NOMO-1 (cell line): ENCODE results near the gene DAZAP1.
"Not testable (repeated sequence)": the region's sequence is repeated elsewhere in the genome, so short reads cannot be mapped to it uniquely, and the experiment has no call there.

Experiments used
- DNase-seq, 2 experiments: peaks; one replicate each; lab custom pipeline; 2025; ENCODE audit not compliant: unreplicated experiment in 2 of 2; lab: John Stamatoyannopoulos, UW

The DAZAP1 gene

DNA sequence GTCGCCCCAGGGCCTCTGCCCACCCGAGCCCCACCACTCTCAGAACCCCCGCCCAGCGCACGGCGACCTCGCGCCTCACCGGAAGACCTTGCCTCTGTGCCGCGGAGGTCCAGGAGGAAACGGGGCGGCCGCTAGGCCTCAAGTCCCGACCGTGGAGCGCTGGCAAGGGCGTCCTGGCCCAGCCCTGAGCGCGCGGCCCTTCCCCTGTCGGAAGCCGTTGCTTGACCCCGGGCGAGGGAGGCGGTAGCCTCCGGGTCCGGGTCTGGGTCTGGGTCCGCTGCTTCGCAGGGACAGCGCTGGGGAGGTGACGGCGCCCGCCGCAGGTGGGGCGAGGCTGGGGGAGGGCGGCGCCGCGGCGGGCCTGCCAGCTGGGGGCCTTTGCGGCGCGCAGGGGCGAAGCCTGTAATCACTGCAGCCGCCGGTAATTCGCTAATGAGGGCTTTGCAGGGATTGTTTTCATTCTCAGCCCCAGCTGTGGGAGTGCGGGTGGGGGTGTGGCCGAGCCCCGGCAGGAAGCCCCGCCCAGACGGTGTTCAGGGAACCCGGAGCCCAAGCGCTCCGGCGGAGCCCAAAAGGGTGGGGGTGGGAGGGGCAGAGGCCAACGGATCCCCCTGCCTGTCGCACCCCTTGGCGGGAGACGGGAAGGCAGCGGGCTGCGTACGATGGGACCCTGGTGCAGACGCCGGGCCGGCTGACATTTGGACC, 63.1 kb downstream of the DAZAP1 start:
- DNase-seq, result peak in 1 of 2 experiments; percentile 33

DNA sequence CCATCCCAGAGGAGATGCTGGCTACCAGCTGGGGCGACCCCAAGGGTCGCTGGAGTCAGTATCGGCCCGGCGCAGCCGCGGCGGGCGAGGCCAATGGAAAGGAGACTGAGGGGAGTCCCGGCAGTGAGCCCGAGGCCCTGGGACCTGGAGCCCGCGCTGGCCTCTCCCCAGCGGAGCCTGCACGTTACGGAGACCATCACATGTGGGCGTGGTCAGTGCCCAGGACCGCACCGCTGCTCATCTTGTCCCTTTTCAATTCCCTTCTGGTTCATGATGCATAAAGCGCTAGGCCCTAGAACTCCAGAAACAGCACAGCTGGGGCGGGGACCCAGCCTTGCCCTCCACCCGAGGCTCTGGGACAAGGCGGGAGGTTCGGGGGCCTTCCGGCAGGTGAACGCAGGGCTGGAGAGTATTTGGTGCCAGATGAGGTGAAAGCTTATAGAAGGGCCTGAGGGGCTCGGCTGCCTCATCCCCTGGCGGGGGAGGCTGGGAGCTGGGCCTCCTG, 63.7 kb downstream of the DAZAP1 start:
- DNase-seq, result peak in 1 of 2 experiments; percentile 12

- peak in 1 of 2 experiments; percentile 8 for DNase-seq
Measured at GRCh38 chr19:1471515-1472160, 64.3 kb downstream of the DAZAP1 start.

- no peak for DNase-seq
Measured at GRCh38 chr19:1472231-1473084, 65.1 kb downstream of the DAZAP1 start.

DNA sequence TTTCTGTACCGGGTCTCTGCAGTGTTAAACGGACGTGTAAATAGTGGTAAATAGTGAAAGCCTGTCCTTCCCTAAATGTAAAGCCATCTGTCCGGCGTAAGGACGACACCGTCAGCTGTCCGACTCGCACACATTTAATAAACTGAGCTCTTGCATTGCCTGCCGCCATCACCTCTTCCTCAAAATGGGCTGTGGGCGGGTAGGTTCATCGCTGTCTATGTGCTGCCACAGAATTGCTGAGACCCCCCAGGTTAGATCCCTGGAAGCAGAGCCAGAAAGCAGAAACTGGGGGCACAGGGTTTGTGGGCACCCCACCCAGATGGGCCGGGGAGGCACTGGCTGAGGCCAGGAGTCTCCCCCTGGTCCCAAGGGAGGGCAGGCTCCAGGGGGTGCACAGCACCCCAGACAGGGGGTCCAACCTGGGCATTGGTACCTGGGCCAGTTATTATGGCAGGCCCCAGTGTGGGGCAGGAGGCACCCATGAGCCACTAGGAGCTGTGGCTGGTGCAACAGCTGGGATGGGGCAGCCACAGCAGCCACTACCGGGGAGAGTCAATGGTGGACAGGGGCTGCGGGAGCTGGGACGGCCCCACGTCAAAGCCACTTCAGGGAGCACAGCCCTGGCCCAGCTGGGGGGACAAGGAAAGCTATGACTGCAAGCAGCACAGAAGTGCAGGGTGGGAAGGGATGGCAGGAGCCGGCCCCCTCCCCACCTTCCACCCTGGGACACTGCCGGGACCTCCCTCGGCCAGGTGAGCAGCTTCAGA, 65.9 kb downstream of the DAZAP1 start:
- no peak for DNase-seq

DNA sequence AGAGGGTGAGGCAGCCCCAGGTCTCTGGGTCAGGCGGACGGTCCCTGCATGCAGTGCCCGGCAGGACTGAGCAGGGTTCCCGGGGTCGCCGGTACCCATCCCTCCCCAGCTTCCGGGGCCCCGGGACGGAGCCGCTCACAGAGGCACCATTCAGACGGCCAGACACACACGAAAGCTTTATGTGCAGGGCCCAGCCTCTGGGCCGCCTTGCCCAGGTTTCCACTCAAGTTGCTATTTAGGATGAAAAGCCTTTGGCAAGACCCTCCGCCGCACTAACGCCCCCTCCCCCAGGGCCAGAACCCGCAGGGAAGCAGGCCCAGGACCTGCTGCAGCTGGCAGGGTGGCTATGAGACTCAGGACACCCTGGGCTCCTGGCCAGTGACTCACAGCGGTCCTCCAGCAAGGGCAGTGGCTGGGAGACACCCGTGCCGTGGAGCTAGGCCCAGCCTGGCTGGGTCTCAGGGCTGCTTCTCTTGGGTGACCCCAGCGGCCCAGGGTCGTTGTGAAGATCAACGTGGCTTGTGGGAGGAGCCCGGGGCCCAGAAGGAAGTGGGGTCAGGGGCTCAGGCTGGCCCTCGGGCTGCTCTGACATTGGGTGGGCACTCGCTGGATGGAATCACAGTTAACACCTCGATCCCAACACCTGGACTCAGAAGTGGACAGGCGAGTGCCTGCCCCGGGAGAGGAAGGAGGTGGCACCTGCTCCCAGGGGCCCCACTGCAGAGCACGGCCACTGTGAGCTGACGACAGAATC, 66.8 kb downstream of the DAZAP1 start:
- no peak for DNase-seq

DNA sequence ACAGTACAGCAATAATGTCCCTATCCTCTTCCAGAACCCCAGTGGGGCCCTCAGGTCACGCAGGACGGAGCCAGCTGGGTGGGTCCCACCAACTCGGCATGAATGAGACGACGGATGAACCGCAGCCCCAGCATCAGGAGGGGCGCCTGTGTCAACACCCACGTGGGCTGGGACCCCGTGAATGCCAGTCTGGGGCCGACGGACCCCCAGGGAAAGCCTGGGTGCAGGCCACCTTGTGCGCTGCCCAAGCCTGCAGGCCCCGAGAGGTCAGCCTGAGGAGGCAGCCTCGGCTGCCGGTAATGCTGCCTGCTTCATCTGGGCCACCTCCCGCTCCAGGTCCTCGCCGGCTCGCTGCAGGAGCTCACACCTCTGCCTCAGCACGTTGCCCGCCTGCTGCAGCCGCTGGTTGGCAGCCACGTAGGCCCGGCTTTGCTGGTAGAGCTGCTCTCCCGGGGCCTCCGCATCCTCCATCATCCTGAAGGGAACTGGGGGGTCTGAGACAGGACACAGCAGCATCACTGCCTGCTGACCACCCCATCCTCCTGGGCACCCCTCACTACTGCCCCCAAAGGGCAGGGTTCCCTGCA, 67.5 kb downstream of the DAZAP1 start:
- DNase-seq, result no peak

DNA sequence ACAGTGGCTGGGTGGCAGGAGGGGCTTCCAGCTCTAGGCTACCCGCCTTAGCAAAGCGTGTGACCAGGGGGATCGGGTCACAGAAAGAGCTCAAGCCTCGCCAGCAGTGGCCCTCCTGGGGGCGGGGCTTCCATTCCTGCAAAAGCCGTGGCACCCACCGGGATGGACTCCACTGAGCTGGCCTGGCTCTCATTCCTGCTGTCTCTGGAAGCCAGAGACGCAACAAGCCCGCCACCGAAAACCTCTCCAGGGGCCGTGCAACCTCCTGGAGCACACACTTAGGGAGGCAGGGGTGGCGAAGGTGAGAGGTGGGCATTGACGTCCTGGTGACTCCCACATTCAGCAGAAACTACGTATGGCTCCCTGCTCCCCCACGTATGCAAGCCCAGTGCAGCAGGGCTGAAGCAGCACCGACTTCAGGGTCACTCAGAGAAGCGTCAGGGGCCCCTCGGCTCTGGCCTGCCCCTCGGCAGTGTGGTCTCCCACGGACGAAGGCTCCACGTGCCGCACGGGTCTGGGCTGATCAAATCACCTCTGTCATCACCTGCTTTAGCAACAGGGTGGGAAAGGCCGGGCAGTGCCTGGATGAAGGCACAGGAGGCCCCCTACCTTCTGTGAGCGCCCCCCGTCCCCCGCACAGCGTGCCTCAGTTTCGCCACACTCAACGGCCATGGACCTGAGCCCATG, 68.5 kb downstream of the DAZAP1 start:
- no peak for DNase-seq

- DNase-seq, result not testable (repeated sequence)
Measured at GRCh38 chr19:1477056-1477455, 69.7 kb downstream of the DAZAP1 start.

GRCh38 chr19:1478934-1479707, 71.7 kb downstream of the DAZAP1 start, which contains the start of gene C19orf25:
C19orf25 (minus strand) TSS chr19:1479215; CDS start chr19:1478903, 312 bp downstream.
- peak; percentile 93 to 95 for DNase-seq

- DNase-seq, result no peak
Measured at GRCh38 chr19:1481224-1481892, 74.0 kb downstream of the DAZAP1 start.

DNA sequence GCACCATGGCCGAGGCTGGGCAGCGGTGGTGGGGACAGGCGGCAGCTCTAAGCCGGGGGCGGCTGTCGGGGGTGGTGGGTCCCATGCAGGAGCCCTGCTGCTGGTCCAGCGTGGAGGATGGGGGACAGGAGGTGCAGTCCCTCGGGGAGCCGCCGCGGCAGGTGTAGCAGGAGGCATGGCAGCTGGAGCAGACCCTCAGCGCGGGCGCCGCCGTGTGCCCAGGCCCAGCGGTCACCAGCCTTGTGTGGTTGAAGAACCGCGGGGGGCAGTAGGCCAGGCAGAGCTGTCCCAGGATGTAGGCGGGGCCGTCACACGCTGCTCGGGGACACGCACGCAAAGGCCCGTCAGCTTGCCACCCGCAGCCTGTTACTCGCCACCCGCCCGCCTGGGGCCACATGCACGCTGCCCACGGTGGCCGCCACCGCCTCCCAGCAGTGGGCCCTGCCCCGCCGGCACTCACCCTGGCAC, 74.5 kb downstream of the DAZAP1 start:
- DNase-seq, result no peak

DNA sequence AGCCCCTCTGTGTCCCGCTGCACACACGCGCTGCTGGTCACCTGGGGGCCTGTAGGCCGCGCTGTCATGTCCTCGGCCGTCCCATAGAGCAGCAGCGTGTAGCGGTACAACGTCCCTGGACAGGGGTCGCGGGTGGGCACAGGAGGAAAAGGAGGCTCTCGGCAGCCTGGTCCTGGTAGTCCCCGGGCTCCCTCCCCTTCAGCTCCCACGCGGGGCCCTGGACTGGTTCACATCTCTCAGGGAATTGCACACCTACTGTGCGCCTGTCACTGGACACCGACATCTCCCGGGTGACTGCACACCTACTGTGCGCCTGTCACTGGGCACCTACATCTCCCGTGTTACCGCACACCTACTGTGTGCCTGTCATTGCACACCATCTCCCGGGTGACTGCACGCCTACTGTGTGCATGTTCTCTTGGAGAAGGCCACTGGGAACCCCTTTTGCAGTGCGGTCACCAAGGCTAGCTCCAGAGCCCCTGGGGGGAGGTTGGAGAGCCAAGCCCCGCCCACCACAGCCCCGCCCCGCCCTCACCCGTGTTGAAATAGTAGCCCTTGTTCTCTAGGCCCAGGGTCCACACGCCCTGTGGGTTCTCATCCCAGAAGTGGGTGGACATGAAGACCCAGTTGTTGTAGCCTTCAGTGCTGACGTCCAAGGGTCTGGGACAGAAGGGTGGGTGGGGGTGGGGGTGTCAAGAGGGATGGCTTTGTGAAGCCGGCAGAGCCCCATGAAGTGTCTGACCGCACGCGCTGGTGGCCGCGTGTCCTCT, 75.2 kb downstream of the DAZAP1 start:
- DNase-seq, result no peak

GRCh38 chr19:1483131-1483978, 76.0 kb downstream of the DAZAP1 start:
- DNase-seq, result no peak

DNA sequence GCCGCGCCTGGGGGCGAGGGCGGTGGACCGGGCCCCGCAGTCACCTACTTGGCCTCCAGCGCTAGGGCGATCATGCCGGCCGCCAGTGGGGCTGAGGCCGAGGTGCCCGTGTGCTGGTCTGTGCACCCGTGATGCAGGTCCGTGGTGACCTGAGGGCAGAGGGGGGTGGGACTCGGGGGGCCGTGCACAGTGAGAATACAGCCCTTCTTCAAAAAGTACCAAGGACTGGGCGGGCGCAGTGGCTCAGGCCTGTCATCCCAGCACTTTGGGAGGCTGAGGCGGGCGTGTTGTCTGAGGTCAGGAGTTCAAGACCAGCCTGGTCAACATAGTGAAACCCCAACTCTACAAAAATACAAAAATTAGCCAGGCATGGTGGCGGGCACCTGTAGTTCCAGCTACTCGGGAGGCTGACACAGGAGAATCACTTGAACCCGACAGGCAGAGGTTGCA, 76.6 kb downstream of the DAZAP1 start:
- DNase-seq, result no peak
